OCI-LY1 (cell line): Measurements from ENCODE around the gene VEZF1.

Experiments
- H2AFZ ChIP-seq: fragments of 200-600 bp; sonication (generic), shearing (Covaris generic); 2 replicates; pipeline ENCODE4 v1.6.0; 2014; ENCODE audit warnings: antibody characterized with exemption, mild to moderate bottlenecking, low read length
- H3F3A ChIP-seq: fragments of 200-600 bp; sonication (generic), shearing (Covaris generic); 2 replicates; pipeline ENCODE4 v1.6.0; 2014; ENCODE audit warnings: mild to moderate bottlenecking, antibody characterized with exemption, low read length, moderate library complexity; ENCODE audit not compliant: insufficient read depth
- H3K27ac ChIP-seq: fragments of 200-600 bp; sonication (generic); 2 replicates; pipeline ENCODE4 v1.5.1; 2014; ENCODE audit warnings: low read length, mixed run types, mild to moderate bottlenecking, low read depth; ENCODE audit not compliant: poor library complexity, severe bottlenecking
- H3K27me3 ChIP-seq: fragments of 200-600 bp; sonication (generic); 2 replicates; pipeline ENCODE4 v1.6.0; 2014; ENCODE audit warnings: antibody characterized with exemption, mild to moderate bottlenecking, low read length, moderate library complexity; ENCODE audit not compliant: insufficient read depth
- H3K36me3 ChIP-seq: fragments of 200-600 bp; sonication (generic); 2 replicates; pipeline ENCODE4 v1.6.1; 2014; ENCODE audit warnings: mild to moderate bottlenecking, antibody characterized with exemption, low read length, moderate library complexity, mixed read lengths; ENCODE audit not compliant: insufficient read depth
- H3K4me1 ChIP-seq: fragments of 200-600 bp; sonication (generic); 2 replicates; pipeline ENCODE4 v1.5.1; 2014; ENCODE audit warnings: mild to moderate bottlenecking, low read length, moderate library complexity; ENCODE audit not compliant: insufficient read depth, severe bottlenecking
- H3K4me2 ChIP-seq: fragments of 200-600 bp; sonication (generic), shearing (Covaris generic); 2 replicates; pipeline ENCODE4 v1.6.1; 2014; ENCODE audit warnings: low read length
- H3K4me3 ChIP-seq: fragments of 200-600 bp; sonication (generic); 2 replicates; pipeline ENCODE4 v1.5.1; 2014; ENCODE audit warnings: low read length, low read depth, mild to moderate bottlenecking, mixed read lengths; ENCODE audit not compliant: poor library complexity, severe bottlenecking
- H3K79me2 ChIP-seq: fragments of 200-600 bp; shearing (Covaris generic); 2 replicates; pipeline ENCODE4 v1.6.1; 2016; ENCODE audit warnings: mixed run types, low read length, mixed read lengths; ENCODE audit not compliant: insufficient read depth
- H3K9ac ChIP-seq: fragments of 200-600 bp; sonication (generic), shearing (Covaris generic); 2 replicates; pipeline ENCODE4 v1.6.1; 2014; ENCODE audit warnings: mild to moderate bottlenecking, low read length, mixed read lengths
- H3K9me2 ChIP-seq: fragments of 200-600 bp; sonication (generic), shearing (Covaris generic); 2 replicates; pipeline ENCODE4 v1.6.1; 2014; ENCODE audit warnings: low read depth, mild to moderate bottlenecking, low read length, mixed read lengths
- H3K9me3 ChIP-seq: fragments of 200-600 bp; shearing (Covaris generic); 2 replicates; pipeline ENCODE4 v1.6.1; 2014; ENCODE audit warnings: low read length, mixed read lengths
- H4K20me1 ChIP-seq: fragments of 200-600 bp; sonication (generic), shearing (Covaris generic); 2 replicates; pipeline ENCODE4 v1.6.0; 2016; ENCODE audit warnings: mild to moderate bottlenecking, low read length; ENCODE audit not compliant: insufficient read depth
- EZH2 ChIP-seq: fragments of 200-600 bp; sonication (generic), shearing (Covaris generic); IDR thresholded peaks from 2 replicates; pipeline ENCODE4 v1.8.0; 2017; ENCODE audit warnings: borderline replicate concordance, mixed run types, mild to moderate bottlenecking, antibody characterized with exemption, low read length, moderate library complexity, mixed read lengths
- TF ChIP-seq, protein P1 (sequence below): fragments of 200-600 bp; sonication (generic), shearing (Covaris generic); IDR thresholded peaks from 2 replicates; pipeline ENCODE4 v1.5.1; 2017; ENCODE audit warnings: mild to moderate bottlenecking, antibody characterized with exemption, low read length, moderate library complexity, mixed read lengths

Gene VEZF1

DNA sequence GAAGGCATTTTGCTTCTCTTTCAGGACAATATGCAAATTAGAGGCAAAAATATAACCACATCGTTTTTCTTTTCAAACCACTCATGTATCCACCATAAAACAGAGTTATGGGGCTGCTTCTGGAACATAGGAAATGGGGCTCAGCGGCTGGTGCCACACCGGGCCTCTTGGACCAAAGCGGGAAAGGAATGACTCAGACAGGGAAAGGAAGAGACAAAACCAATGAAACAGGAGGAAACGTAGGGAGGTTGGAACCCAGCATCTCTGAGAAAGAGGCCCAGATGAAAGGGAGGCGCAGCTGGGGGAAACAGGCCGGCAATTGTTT, 61.4 kb downstream of the VEZF1 start:
- no peak overlapping the region for H3K27ac ChIP-seq
- no peaks in the 10 kb centered on the region for H3K36me3 ChIP-seq
- H3K27me3 ChIP-seq = peaks cover 24% of the 10 kb centered on the region; the same call in 1 of the 2 replicates
- H2AFZ ChIP-seq = no peak overlapping the region
- no peaks in the 10 kb centered on the region for H3K9me2 ChIP-seq
- no peaks in the 10 kb centered on the region for H3K9me3 ChIP-seq
- no peaks in the 10 kb centered on the region for H3K4me1 ChIP-seq
- TF ChIP-seq, protein P1, sequence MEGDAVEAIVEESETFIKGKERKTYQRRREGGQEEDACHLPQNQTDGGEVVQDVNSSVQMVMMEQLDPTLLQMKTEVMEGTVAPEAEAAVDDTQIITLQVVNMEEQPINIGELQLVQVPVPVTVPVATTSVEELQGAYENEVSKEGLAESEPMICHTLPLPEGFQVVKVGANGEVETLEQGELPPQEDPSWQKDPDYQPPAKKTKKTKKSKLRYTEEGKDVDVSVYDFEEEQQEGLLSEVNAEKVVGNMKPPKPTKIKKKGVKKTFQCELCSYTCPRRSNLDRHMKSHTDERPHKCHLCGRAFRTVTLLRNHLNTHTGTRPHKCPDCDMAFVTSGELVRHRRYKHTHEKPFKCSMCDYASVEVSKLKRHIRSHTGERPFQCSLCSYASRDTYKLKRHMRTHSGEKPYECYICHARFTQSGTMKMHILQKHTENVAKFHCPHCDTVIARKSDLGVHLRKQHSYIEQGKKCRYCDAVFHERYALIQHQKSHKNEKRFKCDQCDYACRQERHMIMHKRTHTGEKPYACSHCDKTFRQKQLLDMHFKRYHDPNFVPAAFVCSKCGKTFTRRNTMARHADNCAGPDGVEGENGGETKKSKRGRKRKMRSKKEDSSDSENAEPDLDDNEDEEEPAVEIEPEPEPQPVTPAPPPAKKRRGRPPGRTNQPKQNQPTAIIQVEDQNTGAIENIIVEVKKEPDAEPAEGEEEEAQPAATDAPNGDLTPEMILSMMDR = no peak
- no peak for TF ChIP-seq EZH2
- H3K79me2 ChIP-seq = no peaks in the 10 kb centered on the region
- no peaks in the 10 kb centered on the region for H4K20me1 ChIP-seq
- no peaks in the 10 kb centered on the region for H3F3A ChIP-seq
- H3K4me3 ChIP-seq = no peak overlapping the region
- no peak overlapping the region for H3K9ac ChIP-seq
- H3K4me2 ChIP-seq = no peak overlapping the region

DNA sequence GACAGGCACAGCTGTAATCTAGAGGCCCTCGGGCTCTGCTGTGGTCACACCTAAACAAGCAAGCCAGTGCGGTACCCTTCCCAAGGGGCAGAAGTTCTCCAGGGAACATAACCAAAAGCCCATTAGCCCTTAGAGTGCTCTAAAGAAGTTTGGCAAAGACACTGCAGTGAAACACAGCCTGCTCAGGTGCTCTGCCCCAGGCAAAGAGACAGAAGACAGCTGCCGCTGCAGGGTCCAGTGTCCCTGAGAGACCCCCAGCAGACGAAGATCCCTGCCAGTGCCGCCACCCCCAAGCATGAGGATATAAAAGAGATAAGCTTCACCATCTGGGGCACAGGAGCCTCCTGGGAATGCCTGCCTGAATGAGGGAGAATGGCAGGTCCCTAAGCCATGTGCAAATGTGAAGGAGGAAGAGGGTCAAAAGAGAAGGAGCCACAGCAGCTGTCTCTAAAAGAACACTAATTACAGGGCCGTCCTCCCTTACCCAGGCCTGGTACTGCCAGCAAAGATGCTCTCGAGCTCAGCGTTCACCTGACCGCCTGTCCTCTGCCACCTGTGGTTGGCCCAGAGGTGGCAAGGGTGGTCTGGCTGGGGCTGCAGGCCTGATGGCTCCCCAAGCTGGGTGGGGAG, 62.6 kb downstream of the VEZF1 start:
- H3K27ac ChIP-seq = no peak overlapping the region
- H3K9me3 ChIP-seq = no peaks in the 10 kb centered on the region
- TF ChIP-seq, protein P1 = no peak
- no peak for TF ChIP-seq EZH2
- H3K9ac ChIP-seq = no peak overlapping the region
- H3K4me1 ChIP-seq = no peaks in the 10 kb centered on the region
- no peaks in the 10 kb centered on the region for H3K79me2 ChIP-seq
- H2AFZ ChIP-seq = no peak overlapping the region
- no peak overlapping the region for H3K4me2 ChIP-seq
- no peaks in the 10 kb centered on the region for H3K36me3 ChIP-seq
- H4K20me1 ChIP-seq = no peaks in the 10 kb centered on the region
- H3K4me3 ChIP-seq = no peak overlapping the region
- H3K9me2 ChIP-seq = no peaks in the 10 kb centered on the region
- H3K27me3 ChIP-seq = peaks cover 24% of the 10 kb centered on the region; the same call in 1 of the 2 replicates
- no peaks in the 10 kb centered on the region for H3F3A ChIP-seq

DNA sequence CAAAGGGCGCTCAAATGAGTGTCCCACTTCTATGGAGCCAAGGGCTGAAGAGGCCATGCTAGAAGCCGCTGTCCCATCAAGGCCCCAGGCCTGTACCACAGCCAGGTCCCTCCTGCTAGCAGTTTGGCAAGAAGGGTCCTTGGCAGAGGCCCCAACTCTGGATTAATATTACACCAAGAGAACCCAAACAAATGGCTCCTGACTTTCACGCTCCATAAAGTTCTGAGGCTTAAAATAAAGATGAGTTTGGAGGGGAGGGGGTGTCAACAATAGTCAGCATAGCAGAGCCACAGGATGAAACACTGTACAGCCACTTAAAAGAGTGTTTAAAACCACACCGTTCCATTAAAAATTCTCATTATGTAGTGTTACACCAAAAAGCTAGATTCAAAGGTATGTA, 63.4 kb downstream of the VEZF1 start:
- no peaks in the 10 kb centered on the region for H3K9me2 ChIP-seq
- H3K4me1 ChIP-seq = no peaks in the 10 kb centered on the region
- no peaks in the 10 kb centered on the region for H3F3A ChIP-seq
- H3K9me3 ChIP-seq = no peaks in the 10 kb centered on the region
- H2AFZ ChIP-seq = no peak overlapping the region
- no peaks in the 10 kb centered on the region for H3K36me3 ChIP-seq
- TF ChIP-seq, protein P1 = no peak
- no peak for TF ChIP-seq EZH2
- no peaks in the 10 kb centered on the region for H4K20me1 ChIP-seq
- H3K9ac ChIP-seq = no peak overlapping the region
- H3K27ac ChIP-seq = no peak overlapping the region
- H3K4me3 ChIP-seq = no peak overlapping the region
- no peak overlapping the region for H3K4me2 ChIP-seq
- H3K27me3 ChIP-seq = peaks cover 24% of the 10 kb centered on the region; the same call in 1 of the 2 replicates
- H3K79me2 ChIP-seq = no peaks in the 10 kb centered on the region
